Thyroid gland (tissue), 4 donors: ENCODE data around the gene SETD1B.

Experiments
- POLR2A ChIP-seq, 2 donors: fragments of 450-650 bp; IDR thresholded peaks; one replicate each; pipeline ENCODE4 v1.6.1; 2017; ENCODE audit warnings: antibody characterized with exemption in 2 of 2, mild to moderate bottlenecking in 2 of 2, moderate library complexity in 1 of 2
- TF ChIP-seq, protein P1 (sequence below), 6 experiments: fragments of 200-600 bp in 3 of 6; fragments of 450-650 bp in 3 of 6; sonication (generic) in 3 of 6; IDR thresholded peaks; one replicate each; pipeline ENCODE4 v1.5.1; 2016 to 2019; ENCODE audit warnings: antibody characterized with exemption in 6 of 6, mild to moderate bottlenecking in 2 of 6, inconsistent platforms in 1 of 6, moderate library complexity in 1 of 6

DNA sequence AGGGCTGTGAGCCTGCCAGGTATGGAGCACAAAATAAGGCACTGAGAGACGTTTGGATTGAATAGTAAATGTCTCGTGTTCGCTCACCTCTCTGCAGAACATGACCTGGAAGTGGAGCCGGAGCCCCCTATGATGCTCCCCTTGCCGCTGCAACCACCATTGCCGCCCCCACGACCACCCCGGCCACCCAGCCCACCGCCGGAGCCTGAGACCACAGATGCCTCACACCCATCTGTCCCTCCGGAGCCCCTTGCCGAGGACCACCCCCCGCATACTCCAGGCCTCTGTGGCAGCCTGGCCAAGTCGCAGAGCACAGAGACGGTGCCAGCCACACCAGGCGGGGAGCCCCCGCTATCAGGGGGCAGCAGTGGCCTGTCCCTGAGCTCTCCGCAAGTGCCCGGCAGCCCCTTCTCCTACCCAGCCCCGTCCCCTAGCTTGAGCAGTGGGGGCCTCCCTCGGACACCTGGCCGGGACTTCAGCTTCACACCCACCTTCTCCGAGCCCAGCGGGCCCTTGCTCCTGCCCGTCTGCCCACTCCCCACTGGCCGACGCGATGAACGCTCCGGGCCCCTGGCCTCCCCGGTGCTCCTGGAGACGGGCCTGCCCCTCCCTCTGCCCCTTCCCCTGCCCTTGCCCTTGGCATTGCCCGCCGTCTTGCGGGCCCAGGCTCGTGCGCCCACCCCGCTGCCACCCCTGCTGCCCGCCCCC lies 18.7 kb downstream of the SETD1B start:
- TF ChIP-seq POLR2A (IDR thresholded peaks at IDR 0.05): no peak
- TF ChIP-seq, protein P1, sequence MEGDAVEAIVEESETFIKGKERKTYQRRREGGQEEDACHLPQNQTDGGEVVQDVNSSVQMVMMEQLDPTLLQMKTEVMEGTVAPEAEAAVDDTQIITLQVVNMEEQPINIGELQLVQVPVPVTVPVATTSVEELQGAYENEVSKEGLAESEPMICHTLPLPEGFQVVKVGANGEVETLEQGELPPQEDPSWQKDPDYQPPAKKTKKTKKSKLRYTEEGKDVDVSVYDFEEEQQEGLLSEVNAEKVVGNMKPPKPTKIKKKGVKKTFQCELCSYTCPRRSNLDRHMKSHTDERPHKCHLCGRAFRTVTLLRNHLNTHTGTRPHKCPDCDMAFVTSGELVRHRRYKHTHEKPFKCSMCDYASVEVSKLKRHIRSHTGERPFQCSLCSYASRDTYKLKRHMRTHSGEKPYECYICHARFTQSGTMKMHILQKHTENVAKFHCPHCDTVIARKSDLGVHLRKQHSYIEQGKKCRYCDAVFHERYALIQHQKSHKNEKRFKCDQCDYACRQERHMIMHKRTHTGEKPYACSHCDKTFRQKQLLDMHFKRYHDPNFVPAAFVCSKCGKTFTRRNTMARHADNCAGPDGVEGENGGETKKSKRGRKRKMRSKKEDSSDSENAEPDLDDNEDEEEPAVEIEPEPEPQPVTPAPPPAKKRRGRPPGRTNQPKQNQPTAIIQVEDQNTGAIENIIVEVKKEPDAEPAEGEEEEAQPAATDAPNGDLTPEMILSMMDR (IDR thresholded peaks at IDR 0.05): no peak
